Trophoblast cell (in vitro differentiated cells and primary cell): ENCODE measurements around the gene ZBTB40.

Source experiments
- DNase-seq, 2 donors: peaks; one replicate each; pipeline ENCODE4 v3.0.0-alpha.2; 2016
- H2AFZ ChIP-seq: 2 replicates; pipeline ENCODE4 v1.6.1; 2013; ENCODE audit warnings: low read length, moderate library complexity, mild to moderate bottlenecking; ENCODE audit not compliant: insufficient read depth, poor library complexity
- H2AK5ac ChIP-seq: 2 replicates; pipeline ENCODE4 v1.6.1; 2013; ENCODE audit warnings: mild to moderate bottlenecking, low read length
- H2BK120ac ChIP-seq: 2 replicates; pipeline ENCODE4 v1.6.1; 2013; ENCODE audit warnings: low read length, mild to moderate bottlenecking, moderate library complexity; ENCODE audit not compliant: insufficient read depth, poor library complexity
- H2BK12ac ChIP-seq: 2 replicates; pipeline ENCODE4 v1.6.1; 2013; ENCODE audit warnings: mild to moderate bottlenecking, low read length, moderate library complexity
- H2BK5ac ChIP-seq: 2 replicates; pipeline ENCODE4 v1.6.1; 2013; ENCODE audit warnings: low read length, low read depth, moderate library complexity, mild to moderate bottlenecking; ENCODE audit not compliant: poor library complexity
- H3K14ac ChIP-seq: 2 replicates; pipeline ENCODE4 v1.6.1; 2013; ENCODE audit warnings: mild to moderate bottlenecking, low read length
- H3K18ac ChIP-seq: 2 replicates; pipeline ENCODE4 v1.6.1; 2013; ENCODE audit warnings: mild to moderate bottlenecking, low read length
- H3K23ac ChIP-seq: 2 replicates; pipeline ENCODE4 v1.6.1; 2013; ENCODE audit warnings: low read length
- H3K27ac ChIP-seq: 2 replicates; pipeline ENCODE4 v1.5.1; 2013; ENCODE audit warnings: low read depth, mild to moderate bottlenecking, inconsistent platforms, low read length, moderate library complexity
- H3K27me3 ChIP-seq: 2 replicates; pipeline ENCODE4 v1.6.1; 2013; ENCODE audit warnings: inconsistent platforms, mild to moderate bottlenecking, low read length, moderate library complexity; ENCODE audit not compliant: insufficient read depth
- H3K36me3 ChIP-seq, 2 experiments: 1 replicate in 1 of 2; 2 replicates in 1 of 2; pipeline ENCODE4 v1.6.1; 2013; ENCODE audit warnings: low read length in 2 of 2, mild to moderate bottlenecking in 2 of 2, moderate library complexity in 1 of 2; ENCODE audit not compliant: insufficient read depth in 2 of 2, control insufficient read depth in 1 of 2
- H3K4ac ChIP-seq: 2 replicates; pipeline ENCODE4 v1.6.1; 2013; ENCODE audit warnings: low read depth, mild to moderate bottlenecking, low read length, moderate library complexity
- H3K4me1 ChIP-seq, 2 experiments: 1 replicate in 1 of 2; 2 replicates in 1 of 2; pipeline ENCODE4 v1.6.1; 2013; ENCODE audit warnings: low read length in 2 of 2, mild to moderate bottlenecking in 2 of 2, moderate library complexity in 1 of 2; ENCODE audit not compliant: insufficient read depth in 2 of 2, control insufficient read depth in 1 of 2
- H3K4me2 ChIP-seq: 2 replicates; pipeline ENCODE4 v1.6.1; 2013; ENCODE audit warnings: inconsistent platforms, mild to moderate bottlenecking, low read length, moderate library complexity
- H3K4me3 ChIP-seq: 2 replicates; pipeline ENCODE4 v1.5.1; 2013; ENCODE audit warnings: mild to moderate bottlenecking, low read depth, low read length, inconsistent platforms
- H3K79me1 ChIP-seq: one replicate; pipeline ENCODE4 v1.6.1; 2013; ENCODE audit warnings: low read length
- H3K79me2 ChIP-seq: 2 replicates; pipeline ENCODE4 v1.6.1; 2013; ENCODE audit warnings: low read length, mild to moderate bottlenecking; ENCODE audit not compliant: control insufficient read depth, insufficient read depth, poor library complexity
- H3K9ac ChIP-seq: 2 replicates; pipeline ENCODE4 v1.6.1; 2013; ENCODE audit warnings: mild to moderate bottlenecking, low read length
- H3K9me3 ChIP-seq: 2 replicates; pipeline ENCODE4 v1.6.1; 2013; ENCODE audit warnings: low read depth, mild to moderate bottlenecking, control low read depth, inconsistent platforms, low read length; ENCODE audit not compliant: insufficient read depth
- H4K12ac ChIP-seq: 2 replicates; pipeline ENCODE4 v1.6.1; 2013; ENCODE audit warnings: low read depth, mild to moderate bottlenecking, low read length, moderate library complexity
- H4K8ac ChIP-seq: 2 replicates; pipeline ENCODE4 v1.6.1; 2013; ENCODE audit warnings: low read depth, mild to moderate bottlenecking, low read length, moderate library complexity
- H4K91ac ChIP-seq: one replicate; pipeline ENCODE4 v1.6.1; 2013; ENCODE audit warnings: low read depth, mild to moderate bottlenecking, low read length, moderate library complexity
- WGBS: extraction: QIAGEN DNeasy Blood & Tissue Kit; methylation state at CpG from one replicate; pipeline ENCODE4 v1.1.7; 2013; ENCODE audit warnings: missing lambda C conversion rate; ENCODE audit not compliant: insufficient read length, insufficient coverage; ENCODE audit errors: extremely low coverage; 5-methylcytosine and 5-hydroxymethylcytosine counted together

The ZBTB40 gene

GRCh38 chr1:22415489-22415888 lies 36.2 kb upstream of the ZBTB40 start:
- Histone ChIP-seq H2BK120ac (peak overlapping the region; percentile 37), H3K23ac (no peak overlapping the region), H3K36me3 (no peaks in the 10 kb centered on the region), H4K91ac (peak overlapping the region; percentile 37), H4K12ac (no peak overlapping the region), H4K8ac (no peak overlapping the region), H3K4me2 (no peak overlapping the region), H3K4me1 (peaks cover 21 to 26% of the 10 kb centered on the region in 2 experiments), H3K79me1 (peaks cover 27% of the 10 kb centered on the region), H3K27ac (no peak overlapping the region), H3K27me3 (no peaks in the 10 kb centered on the region), H3K14ac (peak overlapping the region; percentile 25), H3K4ac (no peak overlapping the region), H2BK5ac (no peak overlapping the region), H3K79me2 (no peaks in the 10 kb centered on the region), H2AK5ac (peak overlapping the region; percentile 73), H3K18ac (no peak overlapping the region), H3K9me3 (no peaks in the 10 kb centered on the region), H2BK12ac (peak overlapping the region; percentile 47), H3K4me3 (no peak overlapping the region), H3K9ac (no peak overlapping the region), H2AFZ (no peak overlapping the region)
- WGBS, result no CpG with 5 or more reads among the region's 7 CpGs
- peak in 1 of 2 donors; percentile 31 for DNase-seq

- H3K4me1 ChIP-seq, result peaks cover 15 to 20% of the 10 kb centered on the region in 2 experiments
- peaks cover 22% of the 10 kb centered on the region for H3K79me1 ChIP-seq
- H3K9me3 ChIP-seq, result no peaks in the 10 kb centered on the region
- H2BK5ac ChIP-seq, result peak overlapping the region; percentile 2
- peak overlapping the region; percentile 23 for H2BK120ac ChIP-seq
- H3K9ac ChIP-seq, result no peak overlapping the region
- H3K18ac ChIP-seq, result no peak overlapping the region
- no peak overlapping the region for H4K91ac ChIP-seq
- WGBS, result no CpG with 5 or more reads among the region's 13 CpGs
- H2BK12ac ChIP-seq, result peak overlapping the region; percentile 37
- no peak overlapping the region for H3K4me3 ChIP-seq
- H3K4me2 ChIP-seq, result peak overlapping the region; percentile 41
- no peaks in the 10 kb centered on the region for H3K79me2 ChIP-seq
- peak; percentile 71 to 86 for DNase-seq
- no peak overlapping the region for H3K4ac ChIP-seq
- H3K23ac ChIP-seq, result no peak overlapping the region
- H4K12ac ChIP-seq, result no peak overlapping the region
- no peak overlapping the region for H2AFZ ChIP-seq
- H2AK5ac ChIP-seq, result no peak overlapping the region
- no peak overlapping the region for H4K8ac ChIP-seq
- no peak overlapping the region for H3K27ac ChIP-seq
- no peak overlapping the region for H3K14ac ChIP-seq
- H3K36me3 ChIP-seq, result no peaks in the 10 kb centered on the region
- H3K27me3 ChIP-seq, result no peaks in the 10 kb centered on the region
These were observed 34.8 kb upstream of the ZBTB40 start for GRCh38 chr1:22416555-22417454.

GRCh38 chr1:22417466-22417865 lies 34.2 kb upstream of the ZBTB40 start:
- H3K79me1 ChIP-seq, result peaks cover 18% of the 10 kb centered on the region
- H2AFZ ChIP-seq, result no peak overlapping the region
- H4K8ac ChIP-seq, result no peak overlapping the region
- no peak overlapping the region for H4K12ac ChIP-seq
- no peak overlapping the region for H2BK120ac ChIP-seq
- DNase-seq, result no peak
- no peaks in the 10 kb centered on the region for H3K27me3 ChIP-seq
- 100% methylated on average over 3 of the region's 12 CpGs for WGBS
- H3K79me2 ChIP-seq, result no peaks in the 10 kb centered on the region
- H3K36me3 ChIP-seq, result no peaks in the 10 kb centered on the region
- H3K27ac ChIP-seq, result no peak overlapping the region
- no peak overlapping the region for H3K9ac ChIP-seq
- no peak overlapping the region for H3K14ac ChIP-seq
- no peak overlapping the region for H3K4me3 ChIP-seq
- no peak overlapping the region for H4K91ac ChIP-seq
- no peak overlapping the region for H3K23ac ChIP-seq
- H3K4me1 ChIP-seq, result peaks cover 11 to 16% of the 10 kb centered on the region in 2 experiments
- H3K9me3 ChIP-seq, result no peaks in the 10 kb centered on the region
- H2BK12ac ChIP-seq, result no peak overlapping the region
- H2AK5ac ChIP-seq, result no peak overlapping the region
- H2BK5ac ChIP-seq, result no peak overlapping the region
- no peak overlapping the region for H3K4ac ChIP-seq
- H3K18ac ChIP-seq, result no peak overlapping the region
- H3K4me2 ChIP-seq, result no peak overlapping the region

- H4K8ac ChIP-seq, result no peak overlapping the region
These were observed 33.3 kb upstream of the ZBTB40 start for GRCh38 chr1:22418312-22418711.

More at GRCh38 chr1:22418312-22418711, 33.3 kb upstream of the ZBTB40 start:
- no peak overlapping the region for H2BK12ac ChIP-seq
- no peak overlapping the region for H3K4me3 ChIP-seq
- no peak overlapping the region for H4K12ac ChIP-seq
- no peaks in the 10 kb centered on the region for H3K27me3 ChIP-seq
- no peak overlapping the region for H3K4ac ChIP-seq
- no peak overlapping the region for H3K18ac ChIP-seq
- no peak overlapping the region for H2BK5ac ChIP-seq
- H3K79me1 ChIP-seq, result peaks cover 12% of the 10 kb centered on the region
- WGBS, result no CpG with 5 or more reads among the region's 4 CpGs
- no peak overlapping the region for H2AK5ac ChIP-seq
- no peak overlapping the region for H3K9ac ChIP-seq
- H3K4me2 ChIP-seq, result no peak overlapping the region
- H2AFZ ChIP-seq, result no peak overlapping the region
- DNase-seq, result no peak
- H3K79me2 ChIP-seq, result no peaks in the 10 kb centered on the region
- no peak overlapping the region for H3K14ac ChIP-seq
- no peak overlapping the region for H3K27ac ChIP-seq
- H3K23ac ChIP-seq, result no peak overlapping the region
- H3K36me3 ChIP-seq, result no peaks in the 10 kb centered on the region
- peaks cover 5 to 10% of the 10 kb centered on the region in 2 experiments for H3K4me1 ChIP-seq
- no peak overlapping the region for H4K91ac ChIP-seq
- H2BK120ac ChIP-seq, result no peak overlapping the region
- no peaks in the 10 kb centered on the region for H3K9me3 ChIP-seq
